Activated naive CD4-positive, alpha-beta T cell treated with anti-CD3 and anti-CD28 coated beads, Interleukin-2, amount 50 U/mL, for 16 hours (primary cell): Measurements from ENCODE around the gene ABHD12B.
"Not testable (repeated sequence)": the region's sequence is repeated elsewhere in the genome, so short reads cannot be mapped to it uniquely, and the experiment has no call there.

Experiments used
- DNase-seq: peaks from one replicate; pipeline ENCODE4 v3.0.0-alpha.2; 2020

ABHD12B gene

DNA sequence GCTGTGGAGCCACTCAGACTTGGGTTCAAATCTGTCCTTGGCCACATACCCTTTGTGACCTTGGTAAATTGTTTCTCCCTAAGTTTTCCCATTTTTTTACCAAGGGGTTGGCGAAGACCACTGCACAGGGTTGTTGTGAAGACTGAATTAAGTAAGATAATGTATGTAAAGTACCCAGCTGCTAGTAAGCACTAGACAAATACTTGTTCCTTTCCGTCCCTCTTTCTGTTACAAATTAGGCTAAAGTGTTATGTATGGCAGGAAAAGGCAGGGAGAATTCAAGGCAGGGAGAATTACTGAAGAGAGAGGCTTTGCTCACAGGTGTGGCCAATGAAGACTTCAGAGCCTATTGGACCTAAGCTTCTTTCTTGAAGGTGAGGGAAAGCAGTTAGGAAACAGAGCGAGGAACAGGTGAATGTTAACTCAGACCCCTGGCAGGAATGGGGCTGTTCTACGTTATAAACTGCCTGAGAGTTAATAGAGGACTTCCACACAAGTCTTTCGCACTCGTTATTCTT is 25.9 kb downstream of the ABHD12B start:
- no peak for DNase-seq

DNA sequence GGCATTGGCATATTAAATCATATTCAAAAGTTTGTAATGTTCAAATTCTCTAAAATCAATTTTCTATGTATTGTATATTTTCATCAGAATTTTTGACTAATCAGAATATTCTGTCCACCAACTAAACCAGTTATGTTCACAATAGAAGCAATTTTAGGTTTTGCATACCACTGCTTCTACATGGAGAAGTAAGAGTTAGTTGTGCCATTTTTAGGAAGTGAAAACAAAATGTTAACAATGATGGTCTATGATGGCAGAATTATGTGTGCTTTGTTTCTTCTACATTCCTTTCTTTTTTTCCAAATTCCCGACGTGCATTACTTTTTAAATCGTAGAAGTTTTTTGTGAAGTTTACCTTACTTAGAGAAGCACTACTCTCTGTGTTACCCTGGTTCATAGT is 29.5 kb downstream of the ABHD12B start:
- no peak for DNase-seq

DNA sequence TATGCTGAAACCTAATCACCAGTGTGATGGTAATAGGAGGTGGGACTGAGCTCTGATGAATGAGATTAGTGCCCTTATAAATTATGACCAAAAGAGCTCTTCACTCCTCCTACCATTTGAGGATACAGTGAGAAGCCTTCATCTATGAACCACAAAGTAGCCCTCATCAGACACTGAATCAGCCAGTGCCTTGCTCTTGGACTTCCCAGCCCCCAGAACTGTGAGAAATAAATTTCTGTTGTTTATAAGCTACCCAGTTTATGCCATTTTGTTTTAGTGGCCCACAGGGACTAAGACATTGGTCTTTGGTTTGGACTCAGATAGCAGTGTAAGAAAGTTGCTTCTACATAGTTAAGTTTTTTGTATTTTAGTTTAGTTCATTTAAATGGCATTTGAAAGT is 32.9 kb downstream of the ABHD12B start:
- DNase-seq, result no peak

DNA sequence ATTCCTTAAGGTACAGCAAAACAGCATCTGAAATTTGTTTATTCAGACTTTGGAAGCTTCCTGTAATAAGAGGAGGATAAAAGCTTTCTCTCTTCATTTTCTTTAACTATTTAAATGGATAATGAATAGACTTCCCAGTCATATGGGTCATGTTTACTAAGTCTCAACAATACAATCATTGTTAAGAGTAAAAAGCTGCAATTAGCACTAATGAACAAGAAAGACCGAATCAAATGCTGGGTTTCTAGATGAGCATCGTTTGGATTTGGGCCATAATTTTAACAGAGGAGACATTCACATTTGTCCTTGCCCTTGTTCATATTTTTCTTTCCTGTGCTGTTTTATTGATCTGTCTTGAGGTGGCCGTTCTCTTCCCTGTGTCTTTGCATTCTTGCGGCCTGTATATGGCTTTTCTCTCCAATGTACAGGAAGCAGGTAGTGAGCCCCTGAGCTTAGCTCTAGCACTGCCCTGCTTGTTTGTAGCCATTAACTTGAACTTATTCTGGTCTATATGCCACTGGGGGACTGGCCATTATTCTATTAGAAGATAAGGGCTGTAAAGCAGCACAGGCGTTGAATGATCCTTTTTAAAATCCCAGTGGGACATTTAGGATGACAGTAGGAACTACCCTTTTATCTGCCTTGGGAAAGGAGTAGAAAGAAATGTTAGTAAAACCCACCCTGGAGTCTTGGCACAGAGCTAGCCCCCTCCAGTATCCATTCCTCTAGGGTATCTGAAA is 34.6 kb downstream of the ABHD12B start:
- no peak for DNase-seq

DNA sequence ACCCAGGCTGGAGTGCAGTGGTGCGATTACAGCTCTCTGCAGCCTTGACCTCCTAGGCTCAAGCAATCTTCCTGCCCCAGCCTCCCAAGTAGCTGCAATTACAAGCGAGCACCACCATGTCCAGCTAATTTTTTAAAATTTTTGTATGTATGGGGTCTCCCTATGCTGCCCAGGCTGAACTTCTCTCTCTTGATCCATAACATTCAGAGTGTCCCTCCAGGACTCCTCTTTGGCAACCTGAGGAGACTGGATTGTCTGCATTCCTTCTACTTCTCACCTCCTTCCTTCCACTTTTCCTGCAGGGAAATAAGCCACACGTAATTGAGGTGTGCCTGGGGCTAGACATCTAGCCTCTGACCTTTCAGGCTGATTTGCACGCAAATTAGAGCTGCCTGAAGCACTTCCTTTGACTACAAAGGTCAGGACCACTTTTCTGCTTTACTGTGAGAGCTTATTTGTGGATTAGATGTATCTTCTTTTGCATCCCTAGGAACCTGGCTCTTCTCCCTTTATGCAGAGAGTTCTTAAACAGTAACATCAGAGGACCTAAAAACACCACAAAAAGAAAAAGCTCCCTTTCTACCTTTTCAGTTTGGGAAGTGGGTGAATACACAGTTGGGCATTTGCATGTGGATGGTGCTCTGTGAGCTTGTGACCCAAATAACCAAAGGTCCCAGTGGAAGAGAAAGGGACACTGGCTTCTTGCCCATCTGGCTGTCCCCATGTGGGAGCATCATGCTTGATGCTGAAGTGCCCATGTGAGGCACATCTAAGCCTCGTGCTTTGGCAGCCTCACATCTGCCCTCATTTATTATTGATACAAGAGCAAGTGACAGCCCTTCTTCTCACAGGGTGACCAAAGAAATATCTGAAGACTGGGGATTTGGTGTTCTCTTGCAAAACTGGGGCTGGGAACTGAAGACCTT is 38.9 kb downstream of the ABHD12B start:
- no peak for DNase-seq

DNA sequence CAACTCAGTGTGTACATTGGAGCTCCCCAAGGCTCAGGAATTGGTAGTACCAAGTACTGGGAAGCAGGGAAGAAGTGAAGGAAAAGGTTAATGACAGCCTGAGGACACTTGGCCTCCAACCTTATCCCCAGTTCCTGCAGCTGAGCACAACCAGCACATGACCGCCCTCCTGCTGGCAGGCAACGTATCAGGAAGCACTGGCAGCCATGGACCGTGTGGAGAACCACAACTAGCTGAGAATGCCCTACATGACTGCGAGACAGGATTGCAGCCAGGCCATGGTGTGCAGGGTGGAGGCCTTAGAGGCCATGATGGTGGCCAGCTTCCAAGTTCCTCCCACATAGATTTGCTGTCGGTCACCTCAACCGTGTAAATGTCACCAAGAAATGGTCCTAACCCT is 45.6 kb downstream of the ABHD12B start:
- DNase-seq, result no peak

DNA sequence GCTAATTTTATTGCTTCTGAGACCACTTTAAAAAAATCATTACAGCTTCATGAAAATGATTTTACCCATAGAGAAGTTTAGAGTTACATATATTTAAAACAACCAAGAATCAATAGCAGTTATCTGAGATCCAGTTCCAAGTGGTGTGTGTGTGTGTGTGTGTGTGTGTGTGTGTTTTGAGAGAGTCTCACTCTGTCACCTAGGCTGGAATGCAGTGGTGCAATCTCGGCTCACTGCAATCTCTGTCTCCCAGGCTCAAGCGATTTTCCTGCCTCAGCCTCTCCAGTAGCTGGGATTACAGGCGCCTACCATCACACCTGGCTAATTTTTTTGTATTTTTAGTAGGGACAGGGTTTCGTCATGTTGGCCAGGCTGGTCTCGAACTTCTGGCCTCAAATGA is 47.7 kb downstream of the ABHD12B start:
- not testable (repeated sequence) for DNase-seq

DNA sequence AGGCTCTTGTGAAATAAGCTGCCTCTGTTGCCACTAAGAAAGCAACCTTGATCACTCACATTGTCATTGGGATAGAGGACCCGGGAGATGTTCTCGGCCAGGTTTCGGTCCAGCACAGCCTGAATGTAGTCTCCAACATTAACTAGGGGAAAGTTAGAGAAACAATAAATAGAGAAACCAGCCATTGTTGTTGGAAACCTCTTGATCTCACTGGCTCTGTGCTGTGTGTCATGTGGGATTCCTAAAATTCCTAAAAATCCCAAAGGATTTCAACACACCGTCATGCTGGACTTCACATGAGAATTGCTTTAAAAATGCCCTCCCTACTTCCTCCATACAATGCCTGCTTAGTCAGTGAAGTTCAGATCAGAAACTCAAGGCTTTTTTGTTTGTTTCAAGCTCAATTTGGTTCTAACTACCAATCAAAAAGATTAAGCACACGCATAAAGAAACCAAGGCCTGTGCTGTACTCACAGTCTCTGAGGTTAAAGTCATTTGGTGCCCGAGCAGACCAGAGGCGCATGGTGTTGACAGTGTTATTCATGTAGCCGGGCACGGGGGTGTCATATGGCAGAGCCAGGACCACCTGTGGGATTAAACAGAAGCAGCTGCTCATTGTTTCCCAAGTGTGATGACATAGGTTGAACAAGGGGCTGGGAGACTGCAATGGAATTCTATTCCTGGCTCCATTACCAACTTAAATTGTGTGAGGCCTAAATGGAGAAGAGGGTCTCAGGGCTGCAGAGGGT is 48.8 kb downstream of the ABHD12B start:
- DNase-seq, result no peak

DNA sequence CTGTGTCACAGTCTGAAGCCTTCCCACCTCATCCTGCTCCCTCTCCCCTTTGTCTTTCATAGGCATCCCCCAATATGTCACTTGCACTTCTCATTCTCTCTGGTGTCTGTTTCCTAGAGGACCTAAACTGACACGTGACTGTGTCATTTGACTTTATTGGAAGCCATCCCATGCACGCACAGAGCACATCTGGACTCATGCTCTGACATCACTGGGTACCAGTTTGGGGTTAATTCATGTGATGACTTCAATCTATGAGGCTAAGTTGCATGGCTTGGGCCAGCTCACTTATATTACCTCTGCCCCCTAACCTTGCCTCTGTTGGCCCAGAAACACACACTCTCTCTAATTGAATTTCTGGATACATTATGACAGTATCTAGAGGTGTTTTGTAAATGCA is 51.0 kb downstream of the ABHD12B start:
- DNase-seq, result no peak

DNA sequence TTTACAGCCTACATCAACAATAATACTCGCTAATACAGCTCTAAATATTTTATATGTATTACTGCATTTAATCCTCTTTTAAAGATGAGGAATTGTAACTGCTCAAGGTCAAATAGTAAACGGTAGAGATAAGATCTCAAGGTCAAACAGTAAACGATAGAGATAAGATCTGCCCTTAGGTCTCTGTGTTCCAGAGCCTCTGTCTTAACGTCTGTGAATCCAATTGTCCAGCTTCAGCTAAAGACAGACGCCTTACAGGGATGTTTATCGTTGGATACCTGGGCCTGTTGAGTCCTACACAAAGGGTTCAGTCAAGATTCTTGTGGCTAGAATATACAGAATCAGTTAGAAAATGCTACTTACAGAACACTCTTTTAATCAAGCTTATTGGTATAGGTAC is 52.4 kb downstream of the ABHD12B start:
- DNase-seq, result no peak

DNA sequence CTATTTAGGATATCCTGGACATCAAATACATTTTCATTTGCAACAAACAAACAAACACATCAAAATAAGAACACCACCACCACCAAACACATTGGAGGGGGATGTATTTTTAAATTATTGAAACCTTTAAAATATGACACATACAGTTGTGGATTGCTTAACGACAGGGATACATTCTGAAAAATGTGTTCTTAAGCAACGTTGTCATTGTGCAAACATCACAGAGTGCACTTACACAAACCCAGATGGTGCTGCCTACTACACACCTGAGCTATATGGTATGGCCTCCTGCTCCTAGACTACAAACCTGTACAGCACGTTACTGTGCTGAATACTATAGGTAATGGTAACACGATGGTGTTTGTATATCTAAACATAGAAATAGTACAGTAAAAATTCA is 53.0 kb downstream of the ABHD12B start:
- DNase-seq, result no peak

DNA sequence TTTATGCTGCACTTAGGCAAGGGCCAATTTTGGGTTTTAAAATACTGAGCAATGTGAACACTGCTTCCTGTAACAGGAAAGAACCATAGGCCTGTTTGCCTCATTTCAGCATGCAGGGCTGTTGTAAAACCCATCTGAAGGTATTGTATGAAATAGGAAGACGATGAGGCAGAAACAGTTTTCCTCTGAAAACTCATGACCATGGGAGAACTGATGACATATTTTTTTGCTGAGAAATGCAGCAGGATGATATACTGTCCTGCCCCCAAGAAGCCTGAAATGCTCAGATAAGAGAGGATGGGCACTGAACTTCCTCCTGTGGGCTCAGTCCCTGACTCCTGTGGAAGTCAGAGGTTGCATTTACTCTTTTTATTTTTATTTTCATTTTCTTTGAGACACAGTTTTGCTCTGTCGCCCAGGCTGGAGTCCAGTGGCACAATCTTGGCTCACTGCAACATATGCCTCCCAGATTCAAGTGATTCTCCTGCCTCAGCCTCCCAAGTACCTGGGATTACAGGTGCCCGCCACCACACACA is 55.1 kb downstream of the ABHD12B start:
- DNase-seq, result no peak

DNA sequence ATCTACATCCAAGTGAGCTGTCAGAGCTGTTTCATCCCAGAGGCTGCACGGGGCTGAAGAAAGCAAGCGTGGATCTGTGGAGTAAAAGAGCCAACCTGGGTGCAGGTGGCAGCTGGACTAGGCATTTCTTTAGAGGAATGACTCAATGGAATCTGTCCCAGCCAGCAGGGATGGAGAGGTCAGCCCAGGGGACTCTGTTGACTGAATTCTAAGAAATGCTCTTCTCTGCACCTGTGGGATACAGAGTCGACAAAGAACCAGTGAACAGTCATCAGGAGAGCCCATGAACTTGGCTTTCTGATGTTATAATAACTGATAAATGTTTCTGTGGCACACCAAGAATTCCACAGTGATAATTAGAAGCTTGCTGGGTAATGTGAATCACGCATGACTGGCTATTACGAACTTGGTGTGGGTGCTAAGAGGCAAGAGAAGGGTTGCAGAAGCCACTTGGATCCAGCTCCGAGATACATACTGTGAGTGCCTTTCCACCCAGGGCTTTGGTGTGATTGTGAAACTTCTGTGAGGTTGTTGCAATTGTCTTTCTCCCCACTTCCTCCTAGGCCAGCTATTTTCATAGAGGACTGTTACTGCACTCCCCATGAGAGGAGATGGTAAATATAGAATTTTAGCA is 56.3 kb downstream of the ABHD12B start:
- DNase-seq, result no peak

DNA sequence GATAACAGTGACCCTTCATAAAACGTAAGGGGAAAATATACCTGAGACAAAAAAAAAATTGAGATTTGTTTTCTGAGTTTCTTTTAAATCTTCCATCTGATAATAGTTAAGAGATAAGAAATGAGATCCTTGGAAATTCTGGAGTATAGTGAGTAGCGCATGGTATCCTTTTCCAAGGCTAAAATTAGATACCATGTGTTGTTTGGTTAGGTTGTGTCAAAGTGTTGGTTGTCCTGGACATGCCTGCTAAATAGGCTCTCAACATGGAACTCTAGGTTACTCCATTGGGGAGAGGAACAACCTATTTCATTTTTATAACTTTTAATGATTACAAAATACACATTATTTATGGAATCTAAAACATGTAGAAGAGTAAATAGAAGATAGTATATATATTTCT is 57.7 kb downstream of the ABHD12B start:
- DNase-seq, result no peak

DNA sequence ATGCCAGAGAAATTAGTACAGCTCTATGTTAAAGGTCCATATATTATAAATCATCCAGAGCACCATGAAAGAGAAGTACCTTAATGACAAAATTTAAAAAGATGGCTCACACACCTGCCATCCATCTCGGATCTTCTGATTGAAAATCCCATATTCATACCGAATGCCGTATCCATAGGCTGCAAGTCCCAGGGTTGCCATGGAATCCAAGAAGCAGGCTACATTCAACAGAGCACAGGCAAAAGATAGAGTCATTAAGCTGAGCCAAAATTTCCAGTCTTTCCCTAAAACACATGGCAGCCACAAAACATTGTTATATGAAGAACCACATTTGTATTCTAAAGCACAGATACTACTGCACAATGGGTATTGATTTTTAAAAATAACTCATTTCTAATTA is 59.7 kb downstream of the ABHD12B start:
- DNase-seq, result no peak

DNA sequence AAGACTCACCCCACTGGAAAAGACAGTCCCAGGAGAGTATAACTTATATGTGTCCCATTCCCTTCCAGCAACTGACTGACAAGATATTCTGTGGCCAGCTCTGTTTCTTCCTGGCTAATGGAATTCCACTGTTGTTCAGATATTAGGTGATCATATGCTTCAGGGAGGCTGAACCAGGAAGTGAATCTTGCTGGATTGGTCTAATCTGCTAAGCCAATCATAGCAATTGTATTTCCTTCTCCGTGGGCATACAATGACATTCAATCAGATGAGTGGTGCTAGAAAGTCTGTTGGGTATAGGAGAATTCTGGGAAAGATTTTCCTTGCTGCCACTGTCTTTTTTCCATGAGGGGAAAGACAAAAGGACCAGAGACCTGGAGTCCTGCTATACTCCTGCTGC is 60.3 kb downstream of the ABHD12B start:
- DNase-seq, result no peak

DNA sequence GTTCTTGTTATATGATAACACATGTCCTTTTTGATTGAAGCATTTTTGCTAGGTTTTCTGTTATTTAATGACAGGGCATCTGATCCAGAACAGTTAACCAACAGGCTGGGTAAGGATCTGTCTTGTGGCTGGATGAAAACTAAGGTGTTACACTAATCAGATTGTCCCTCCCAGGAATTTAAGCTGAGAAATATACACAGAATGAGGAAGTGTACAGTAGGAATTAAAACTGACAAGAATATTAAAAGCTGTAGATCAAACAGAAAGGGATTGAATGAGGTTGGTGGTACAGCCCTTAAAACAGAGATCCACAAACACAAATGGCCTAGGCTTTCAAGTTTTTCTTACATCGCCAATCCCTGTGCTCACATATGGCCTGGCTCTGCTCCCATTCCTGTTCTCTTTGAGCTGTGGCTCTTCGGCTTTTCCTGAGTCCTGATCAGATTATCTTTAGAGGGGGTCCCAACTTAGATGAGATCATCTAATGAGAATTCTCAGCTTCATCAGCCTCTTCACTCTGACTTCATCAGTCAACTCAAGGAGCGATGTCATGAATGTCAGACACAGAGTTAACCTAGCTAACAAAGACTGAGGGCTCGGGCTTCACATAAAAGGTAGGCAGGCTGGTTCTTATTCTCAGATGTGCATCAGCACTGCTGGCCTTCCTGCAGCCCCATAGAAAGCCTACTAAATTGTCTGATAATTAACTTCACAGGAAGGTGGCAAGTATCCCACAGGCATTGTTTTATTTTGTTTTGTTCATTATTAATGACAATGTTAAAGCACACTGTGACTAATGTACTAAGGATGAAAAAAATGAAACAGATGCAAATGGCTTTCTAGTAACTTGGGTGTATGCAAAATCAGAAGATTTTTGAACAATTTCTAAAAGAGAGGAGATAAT is 61.0 kb downstream of the ABHD12B start:
- DNase-seq, result no peak

DNA sequence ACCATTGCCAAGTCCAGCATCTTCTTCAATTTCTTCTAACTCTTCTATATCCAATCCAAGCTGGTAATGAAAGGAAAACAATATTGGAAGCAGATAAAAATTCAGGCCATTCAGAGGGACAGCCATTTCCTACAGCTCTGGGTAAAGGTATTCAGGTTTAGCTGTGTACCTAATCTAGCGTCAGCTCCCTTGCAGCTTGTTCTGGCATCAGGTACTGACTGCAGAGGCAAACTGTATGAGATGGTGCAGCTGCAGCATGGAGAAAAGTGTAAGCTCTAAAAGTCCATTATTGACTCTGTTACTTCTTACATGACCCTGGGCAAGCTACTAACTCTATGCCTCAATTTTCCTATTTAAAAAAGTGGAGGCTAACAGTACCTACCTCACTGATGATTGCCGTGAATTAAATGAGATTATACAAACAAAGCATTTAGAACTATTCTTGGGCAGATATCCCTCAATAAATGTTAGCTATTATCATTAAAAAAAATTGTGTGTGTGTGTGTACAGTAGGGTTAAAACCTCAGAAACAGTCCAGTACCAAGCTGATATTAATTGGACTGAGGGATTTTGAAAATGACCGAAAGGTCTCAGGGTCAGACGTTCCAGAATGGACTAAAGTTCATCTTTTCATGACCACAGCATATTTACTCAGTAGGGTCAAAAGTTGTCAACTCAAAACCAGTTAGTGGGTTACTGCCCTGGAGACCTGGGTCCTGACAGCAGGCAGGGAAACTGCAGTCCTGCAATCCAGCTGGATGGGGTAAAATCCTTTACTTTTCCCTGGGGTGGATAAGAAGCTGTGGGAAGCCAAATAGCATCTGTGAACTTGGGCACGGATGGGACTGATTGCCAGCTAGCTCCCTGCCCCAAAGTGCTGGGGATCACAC is 63.5 kb downstream of the ABHD12B start:
- no peak for DNase-seq

DNA sequence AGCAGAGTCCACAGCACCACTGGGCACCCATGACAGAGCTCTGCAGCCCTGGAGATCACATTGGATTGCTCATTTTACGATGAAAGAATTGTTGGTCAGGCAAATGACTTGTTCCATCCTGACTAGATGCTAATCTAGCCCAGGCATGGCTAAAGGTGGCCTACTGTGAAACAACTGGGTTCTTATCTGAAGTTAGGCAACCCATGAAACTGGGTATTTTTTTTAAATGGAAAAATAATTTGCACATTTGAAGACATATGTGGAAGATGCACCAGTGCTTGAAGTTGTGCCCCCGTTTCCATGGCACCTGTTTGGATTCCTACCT is 64.1 kb downstream of the ABHD12B start:
- no peak for DNase-seq

DNA sequence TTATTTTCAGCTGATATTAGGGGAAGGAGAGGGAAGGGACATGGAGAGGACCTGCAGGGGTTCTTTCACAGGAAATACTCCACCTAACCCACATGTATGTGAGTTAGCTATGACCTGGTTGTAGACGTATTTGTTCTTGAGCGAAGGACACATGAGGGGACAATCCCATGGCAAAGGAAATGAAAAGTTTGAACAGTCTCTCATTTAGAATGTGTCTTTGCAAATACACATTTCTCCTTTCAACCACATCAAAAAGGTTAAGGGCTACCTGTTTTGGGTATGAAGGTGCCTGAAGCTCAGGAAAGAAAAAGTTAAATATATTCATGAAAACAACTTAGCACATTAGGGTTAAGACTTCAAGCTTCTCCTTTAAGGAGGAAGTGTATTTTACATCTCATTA is 65.0 kb downstream of the ABHD12B start:
- no peak for DNase-seq

DNA sequence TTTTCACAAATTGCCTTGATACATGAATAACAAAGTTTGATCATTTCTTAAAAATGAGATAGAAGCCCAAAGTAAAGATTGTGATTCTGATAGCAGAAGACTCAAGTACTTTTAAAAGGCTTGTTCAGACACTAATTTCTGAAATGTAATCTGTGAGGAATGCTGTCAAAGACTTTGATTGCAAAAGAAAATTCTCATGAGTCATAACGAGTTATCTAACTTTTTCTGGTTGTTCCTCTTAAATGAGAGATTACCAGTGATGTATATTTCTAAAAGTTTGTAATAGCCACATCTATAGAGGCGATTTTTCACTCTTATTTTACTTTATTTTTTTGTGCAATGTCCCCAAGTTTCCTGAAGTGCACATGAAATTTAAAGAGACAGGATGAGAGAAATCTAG is 65.5 kb downstream of the ABHD12B start:
- no peak for DNase-seq
